Fibroblast of lung (primary cell): ENCODE measurements around the gene KLK5. TPM values are rescaled to one million over a fixed set of nuclear protein-coding genes. Genes with fewer than 3 reads are reported as not detected.

ENCODE experiments used
- DNase-seq, 2 donors: peaks; one replicate each; pipeline versions ENCODE4 v3.0.0 to v3.0.0-alpha.2; 2010; ENCODE audit warnings: low read depth in 2 of 2
- H2AFZ ChIP-seq: 2 replicates; pipeline ENCODE4 v1.5.1; 2012; ENCODE audit warnings: low read length, control low read depth, inconsistent platforms
- H3K27ac ChIP-seq: 2 replicates; pipeline ENCODE4 v1.5.1; 2011; ENCODE audit warnings: low read length, control low read depth; ENCODE audit not compliant: insufficient read depth
- H3K27me3 ChIP-seq: 2 replicates; pipeline ENCODE4 v1.5.1; 2011; ENCODE audit warnings: mild to moderate bottlenecking, low read length; ENCODE audit not compliant: control insufficient read depth, insufficient read depth
- H3K36me3 ChIP-seq: 2 replicates; pipeline ENCODE4 v1.5.1; 2011; ENCODE audit warnings: low read length; ENCODE audit not compliant: control insufficient read depth, insufficient read depth
- H3K4me1 ChIP-seq: 2 replicates; pipeline ENCODE4 v1.5.1; 2011; ENCODE audit warnings: low read length; ENCODE audit not compliant: control insufficient read depth, insufficient read depth; ENCODE audit errors: extremely low read depth
- H3K4me2 ChIP-seq: 2 replicates; pipeline ENCODE4 v1.5.1; 2011; ENCODE audit warnings: low read length, control low read depth; ENCODE audit not compliant: insufficient read depth; ENCODE audit errors: extremely low read depth
- H3K4me3 ChIP-seq, 4 experiments: fragments of 200-600 bp in 1 of 4; sonication (generic) in 1 of 4; replicated peaks in 1 of 4; 2 replicates each; pipeline ENCODE4 v1.5.1; 2011 to 2016; ENCODE audit warnings: low read length in 4 of 4, low read depth in 3 of 4, mild to moderate bottlenecking in 3 of 4, control low read depth in 2 of 4, inconsistent platforms in 1 of 4, mixed read lengths in 1 of 4; ENCODE audit not compliant: insufficient read depth in 1 of 4; ENCODE audit errors: control extremely low read depth in 1 of 4
- H3K79me2 ChIP-seq: 2 replicates; pipeline ENCODE4 v1.5.1; 2012; ENCODE audit warnings: mild to moderate bottlenecking, low read length, inconsistent platforms; ENCODE audit not compliant: control insufficient read depth, insufficient read depth
- H3K9ac ChIP-seq: 2 replicates; pipeline ENCODE4 v1.5.1; 2011; ENCODE audit warnings: mild to moderate bottlenecking, low read length, control low read depth; ENCODE audit not compliant: insufficient read depth
- H3K9me3 ChIP-seq: 2 replicates; pipeline ENCODE4 v1.5.1; 2012; ENCODE audit warnings: low read depth, low read length; ENCODE audit not compliant: control insufficient read depth, insufficient read depth
- H4K20me1 ChIP-seq: 2 replicates; pipeline ENCODE4 v1.5.1; 2011; ENCODE audit warnings: low read length; ENCODE audit not compliant: control insufficient read depth, insufficient read depth; ENCODE audit errors: extremely low read depth
- EZH2 ChIP-seq: IDR thresholded peaks from 2 replicates; pipeline ENCODE4 v1.5.1; 2012; ENCODE audit warnings: low read length, control low read depth, mild to moderate bottlenecking; ENCODE audit errors: missing control alignments
- polyA plus RNA-seq, 2 donors: library from polyadenylated mRNA; depleted of rRNA in 1 of 2; stranded (reverse) in 1 of 2; unstranded in 1 of 2; fragments of >200 nt; gene quantifications; 2 replicates each; pipeline ENCODE4 v1.2.1, GENCODE V29; 2011 to 2012; ENCODE audit warnings: missing spikeins in 1 of 2
- total RNA-seq: library from RNA; depleted of rRNA; stranded (reverse); fragments of >200 nt; gene quantifications from 2 replicates; pipeline ENCODE4 v1.2.1, GENCODE V29; 2014
- TF ChIP-seq, protein P1 (sequence below), 2 donors: IDR thresholded peaks in 1 of 2; conservative IDR thresholded peaks in 1 of 2; 1 replicate in 1 of 2; 2 replicates in 1 of 2; pipeline ENCODE4 v1.5.1; 2011 to 2012; ENCODE audit warnings: low read length in 2 of 2, control low read depth in 1 of 2, inconsistent platforms in 1 of 2, low read depth in 1 of 2, mild to moderate bottlenecking in 1 of 2

The KLK5 gene
- total and polyA plus RNA-seq, 2 donors (not counting 1 experiment from before 2014, with no cell fraction given): 0.10 TPM; not detected in 1

DNA sequence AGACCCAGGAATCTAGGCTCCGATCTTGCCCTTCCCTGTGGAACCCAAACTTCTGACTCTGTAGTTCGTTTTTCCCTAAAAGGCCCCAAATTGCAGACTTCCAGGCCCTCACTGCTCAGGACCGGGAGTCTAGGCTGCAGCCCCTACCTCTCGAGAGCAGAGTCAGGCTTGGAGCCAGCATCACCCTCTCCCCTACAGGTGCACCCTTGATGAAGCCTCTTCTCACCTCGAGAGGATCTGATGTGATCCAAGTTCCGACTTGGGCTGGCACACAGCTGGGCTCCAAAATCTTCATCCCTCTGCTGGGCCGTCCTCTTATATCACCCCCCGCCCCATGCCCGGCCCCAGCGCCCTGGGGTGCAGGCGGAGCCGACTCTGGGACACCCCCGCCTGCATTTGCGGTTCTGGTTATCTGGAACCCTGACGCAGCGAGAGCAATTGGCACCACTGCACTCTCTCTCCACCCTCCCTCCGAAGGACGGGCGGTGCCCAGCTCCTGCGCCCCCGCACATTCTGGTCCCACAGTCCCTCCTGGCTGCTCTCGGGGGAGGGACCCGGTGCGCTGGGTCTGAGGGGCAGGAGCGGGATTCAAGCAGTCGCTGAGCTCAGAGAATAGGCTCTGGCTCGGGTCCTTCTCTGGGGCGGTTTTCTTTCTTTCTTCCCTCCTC, 30.9 kb upstream of the KLK5 start, which contains the start of gene KLK7:
Gene KLK7 (minus strand): TSS at position 293 of the 668 bp plus-strand sequence. CDS start 1,518 bp downstream, outside the sequence.
- no peak within 1 kb of the TSS for H2AFZ ChIP-seq
- no peaks in the 10 kb centered on the region for H3K9me3 ChIP-seq
- H3K27me3 ChIP-seq: no peaks in the 10 kb centered on the region
- TF ChIP-seq, protein P1, sequence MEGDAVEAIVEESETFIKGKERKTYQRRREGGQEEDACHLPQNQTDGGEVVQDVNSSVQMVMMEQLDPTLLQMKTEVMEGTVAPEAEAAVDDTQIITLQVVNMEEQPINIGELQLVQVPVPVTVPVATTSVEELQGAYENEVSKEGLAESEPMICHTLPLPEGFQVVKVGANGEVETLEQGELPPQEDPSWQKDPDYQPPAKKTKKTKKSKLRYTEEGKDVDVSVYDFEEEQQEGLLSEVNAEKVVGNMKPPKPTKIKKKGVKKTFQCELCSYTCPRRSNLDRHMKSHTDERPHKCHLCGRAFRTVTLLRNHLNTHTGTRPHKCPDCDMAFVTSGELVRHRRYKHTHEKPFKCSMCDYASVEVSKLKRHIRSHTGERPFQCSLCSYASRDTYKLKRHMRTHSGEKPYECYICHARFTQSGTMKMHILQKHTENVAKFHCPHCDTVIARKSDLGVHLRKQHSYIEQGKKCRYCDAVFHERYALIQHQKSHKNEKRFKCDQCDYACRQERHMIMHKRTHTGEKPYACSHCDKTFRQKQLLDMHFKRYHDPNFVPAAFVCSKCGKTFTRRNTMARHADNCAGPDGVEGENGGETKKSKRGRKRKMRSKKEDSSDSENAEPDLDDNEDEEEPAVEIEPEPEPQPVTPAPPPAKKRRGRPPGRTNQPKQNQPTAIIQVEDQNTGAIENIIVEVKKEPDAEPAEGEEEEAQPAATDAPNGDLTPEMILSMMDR (conservative IDR thresholded peaks at IDR 0.05 in 1 of 2, IDR thresholded peaks at IDR 0.05 in 1 of 2; ENCODE audit: low read depth in 1 of 2, low read length in 2 of 2): no peak
- TF ChIP-seq EZH2: no peak
- H3K79me2 ChIP-seq: no peaks in the 10 kb centered on the region
- no peak within 1 kb of the TSS for H3K27ac ChIP-seq
- H3K4me3 ChIP-seq: no peak within 1 kb of the TSS
- H3K4me1 ChIP-seq: no peaks in the 10 kb centered on the region
- DNase-seq: no peak
- H4K20me1 ChIP-seq: no peaks in the 10 kb centered on the region
- no peak within 1 kb of the TSS for H3K4me2 ChIP-seq
- H3K9ac ChIP-seq: no peak within 1 kb of the TSS
- H3K36me3 ChIP-seq: no peaks in the 10 kb centered on the region

DNA sequence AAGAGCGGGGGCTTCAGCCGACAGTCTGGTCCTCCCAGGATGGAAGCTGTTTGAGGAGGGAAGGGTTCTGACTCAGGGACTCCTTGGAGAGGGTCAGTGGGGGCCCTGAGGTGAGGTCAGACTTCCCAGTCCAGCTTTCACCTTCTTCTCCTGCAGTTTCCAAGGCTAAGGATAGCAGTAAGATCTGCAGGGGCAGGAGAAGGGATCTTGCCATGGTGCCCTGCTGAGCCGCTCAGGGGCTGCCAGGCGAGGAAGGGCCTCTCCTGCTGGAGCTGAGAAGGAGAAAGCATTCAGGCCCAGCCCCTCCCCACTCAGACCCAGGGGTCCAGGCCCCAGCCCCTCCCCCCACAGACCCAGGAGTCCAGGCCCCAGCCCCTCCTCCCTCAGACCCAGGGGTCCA, 29.3 kb upstream of the KLK5 start:
- no peak for DNase-seq
- TF ChIP-seq EZH2: no peak
- TF ChIP-seq, protein P1 (conservative IDR thresholded peaks at IDR 0.05 in 1 of 2, IDR thresholded peaks at IDR 0.05 in 1 of 2; ENCODE audit: low read depth in 1 of 2, low read length in 2 of 2): no peak
- no peaks in the 10 kb centered on the region for H3K27me3 ChIP-seq
- no peaks in the 10 kb centered on the region for H3K79me2 ChIP-seq
- H2AFZ ChIP-seq: no peak overlapping the region
- no peak overlapping the region for H3K27ac ChIP-seq
- no peaks in the 10 kb centered on the region for H3K4me1 ChIP-seq
- H3K36me3 ChIP-seq: no peaks in the 10 kb centered on the region
- H3K9ac ChIP-seq: no peak overlapping the region
- H3K4me3 ChIP-seq: no peak overlapping the region
- no peak overlapping the region for H3K4me2 ChIP-seq
- no peaks in the 10 kb centered on the region for H3K9me3 ChIP-seq
- no peaks in the 10 kb centered on the region for H4K20me1 ChIP-seq

DNA sequence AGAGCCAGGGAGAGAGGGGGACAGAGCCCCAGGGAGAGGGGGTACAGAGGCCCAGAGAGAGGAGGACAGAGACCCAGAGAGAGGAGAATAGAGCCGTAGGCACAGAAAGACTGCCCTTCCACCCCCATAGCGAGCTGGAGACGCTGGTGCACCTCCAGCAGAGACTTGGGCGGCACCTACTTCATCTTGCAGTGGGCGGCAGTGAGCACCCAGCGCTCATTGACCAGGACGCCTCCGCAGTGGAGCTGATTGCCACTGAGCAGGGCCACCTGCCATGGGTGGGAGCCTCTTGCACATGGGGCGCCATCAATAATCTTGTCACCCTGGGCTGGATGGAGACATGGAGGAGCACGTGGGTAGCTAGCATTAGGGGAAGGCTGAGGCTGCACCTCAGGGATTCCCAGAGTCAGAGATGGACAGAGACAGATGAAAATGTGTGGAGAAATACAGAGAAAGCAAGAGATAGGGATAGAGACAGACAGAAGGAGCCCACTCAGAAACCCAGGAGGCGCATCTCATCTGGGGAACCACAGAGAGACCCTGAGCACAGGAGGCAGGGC, 28.8 kb upstream of the KLK5 start:
- Histone ChIP-seq H3K4me1 (no peaks in the 10 kb centered on the region), H3K9ac (no peak overlapping the region), H3K4me3 (no peak overlapping the region), H3K4me2 (no peak overlapping the region), H3K79me2 (no peaks in the 10 kb centered on the region), H3K36me3 (no peaks in the 10 kb centered on the region), H4K20me1 (no peaks in the 10 kb centered on the region), H3K27me3 (no peaks in the 10 kb centered on the region), H3K27ac (no peak overlapping the region), H3K9me3 (no peaks in the 10 kb centered on the region), H2AFZ (no peak overlapping the region)
- no peak for DNase-seq
- TF ChIP-seq, protein P1 (conservative IDR thresholded peaks at IDR 0.05 in 1 of 2, IDR thresholded peaks at IDR 0.05 in 1 of 2; ENCODE audit: low read depth in 1 of 2, low read length in 2 of 2): no peak
- TF ChIP-seq EZH2: no peak
